GM12878 (cell line): ENCODE results near the gene NOM1. TPM values are rescaled to one million over a fixed set of nuclear protein-coding genes. Genes with fewer than 3 reads are reported as not detected.

Source experiments
- CBX3 ChIP-seq: fragments of 200-600 bp; sonication (generic); IDR thresholded peaks from 2 replicates; pipeline ENCODE4 v1.6.1; 2016; ENCODE audit warnings: low read depth, borderline replicate concordance
- CHD1 ChIP-seq: IDR thresholded peaks from 2 replicates; pipeline ENCODE4 v1.6.1; 2012; ENCODE audit warnings: low read depth, low read length, improper control_type of control experiment
- EGR1 ChIP-seq, 2 experiments: IDR thresholded peaks; 1 replicate in 1 of 2; 2 replicates in 1 of 2; pipeline ENCODE4 v1.6.1; 2011 to 2012; ENCODE audit warnings: low read depth in 2 of 2, low read length in 2 of 2, borderline replicate concordance in 1 of 2, mild to moderate bottlenecking in 1 of 2, moderate library complexity in 1 of 2
- HDAC2 ChIP-seq: fragments of 200-600 bp; sonication (generic); IDR thresholded peaks from 2 replicates; pipeline ENCODE4 v1.6.1; 2017
- NBN ChIP-seq: fragments of 450-650 bp; IDR thresholded peaks from 2 replicates; pipeline ENCODE4 v1.6.1; 2016
- NFXL1 ChIP-seq: fragments of 450-650 bp; IDR thresholded peaks from 2 replicates; pipeline ENCODE4 v1.6.1; 2017; ENCODE audit warnings: antibody characterized with exemption, mild to moderate bottlenecking, borderline replicate concordance
- NFYB ChIP-seq: IDR thresholded peaks from 2 replicates; pipeline ENCODE4 v1.6.1; 2011; ENCODE audit warnings: low read depth, mild to moderate bottlenecking, low read length, improper control_type of control experiment, moderate library complexity; ENCODE audit not compliant: insufficient read depth
- POLR2A ChIP-seq: IDR thresholded peaks from 2 replicates; pipeline ENCODE4 v1.6.1; 2011; ENCODE audit warnings: low read depth, mild to moderate bottlenecking, low read length
- RELB ChIP-seq: fragments of 450-650 bp; IDR thresholded peaks from 2 replicates; pipeline ENCODE4 v1.6.1; 2017; ENCODE audit warnings: low read depth, mild to moderate bottlenecking, moderate library complexity
- REST ChIP-seq: IDR thresholded peaks from 2 replicates; pipeline ENCODE4 v1.6.1; 2012; ENCODE audit warnings: mild to moderate bottlenecking, low read depth, low read length
- SMARCA5 ChIP-seq: fragments of 450-650 bp; IDR thresholded peaks from 2 replicates; pipeline ENCODE4 v1.6.1; 2017; ENCODE audit warnings: mild to moderate bottlenecking
- ZSCAN29 ChIP-seq: fragments of 450-650 bp; IDR thresholded peaks from 2 replicates; pipeline ENCODE4 v1.6.1; 2017; ENCODE audit warnings: mild to moderate bottlenecking, moderate library complexity
- polyA plus RNA-seq, 11 experiments: library from polyadenylated mRNA; depleted of rRNA in 4 of 11; unstranded in 6 of 11; stranded (reverse) in 5 of 11; fragments of >200 nt; fragmentation: Nextera tagmentation in 4 of 11; fragmentation: Illumina TruSeq in 1 of 11; extraction: Ambion mirVana in 4 of 11; extraction: Trizol in 1 of 11; gene quantifications; 1 replicate in 1 of 11; 2 replicates in 10 of 11; pipeline versions ENCODE4 v1.2.1 to v1.2.3, GENCODE V29; 2011 to 2016; ENCODE audit warnings: inconsistent platforms in 2 of 11, missing spikeins in 2 of 11, low read depth in 1 of 11
- total RNA-seq, 4 experiments: library from RNA; depleted of rRNA in 3 of 4; stranded (reverse); fragments of >200 nt in 3 of 4; fragmentation: Illumina TruSeq in 1 of 4; extraction: Trizol in 1 of 4; gene quantifications; 2 replicates each; pipeline versions ENCODE4 v1.2.1 to v1.2.3, GENCODE V29; 2013 to 2021
- TF ChIP-seq, protein P1 (sequence below): fragments of 150-350 bp; IDR thresholded peaks from 2 replicates; pipeline ENCODE4 v1.6.1; 2014; ENCODE audit warnings: mild to moderate bottlenecking, low read depth, low read length
- TF ChIP-seq, protein P2 (sequence below): fragments of 450-650 bp; IDR thresholded peaks from 2 replicates; pipeline ENCODE4 v1.6.1; 2017; ENCODE audit warnings: borderline replicate concordance
- TF ChIP-seq, protein P3 (sequence below): IDR thresholded peaks from 2 replicates; pipeline ENCODE4 v1.6.1; 2012; ENCODE audit warnings: low read depth, low read length, improper control_type of control experiment
- TF ChIP-seq, protein P4 (sequence below): fragments of 450-650 bp; formaldehyde crosslinking; IDR thresholded peaks from 2 replicates; pipeline ENCODE4 v1.5.0; 2022; ENCODE audit warnings: mild to moderate bottlenecking, missing genetic modification characterization

NOM1 gene
- total and polyA plus RNA-seq, 10 of the 15 experiments (the other 5 are each of a cell fraction or from before 2014, with no cell fraction given), result 2.9 to 21.3 (median 17.8) TPM

DNA sequence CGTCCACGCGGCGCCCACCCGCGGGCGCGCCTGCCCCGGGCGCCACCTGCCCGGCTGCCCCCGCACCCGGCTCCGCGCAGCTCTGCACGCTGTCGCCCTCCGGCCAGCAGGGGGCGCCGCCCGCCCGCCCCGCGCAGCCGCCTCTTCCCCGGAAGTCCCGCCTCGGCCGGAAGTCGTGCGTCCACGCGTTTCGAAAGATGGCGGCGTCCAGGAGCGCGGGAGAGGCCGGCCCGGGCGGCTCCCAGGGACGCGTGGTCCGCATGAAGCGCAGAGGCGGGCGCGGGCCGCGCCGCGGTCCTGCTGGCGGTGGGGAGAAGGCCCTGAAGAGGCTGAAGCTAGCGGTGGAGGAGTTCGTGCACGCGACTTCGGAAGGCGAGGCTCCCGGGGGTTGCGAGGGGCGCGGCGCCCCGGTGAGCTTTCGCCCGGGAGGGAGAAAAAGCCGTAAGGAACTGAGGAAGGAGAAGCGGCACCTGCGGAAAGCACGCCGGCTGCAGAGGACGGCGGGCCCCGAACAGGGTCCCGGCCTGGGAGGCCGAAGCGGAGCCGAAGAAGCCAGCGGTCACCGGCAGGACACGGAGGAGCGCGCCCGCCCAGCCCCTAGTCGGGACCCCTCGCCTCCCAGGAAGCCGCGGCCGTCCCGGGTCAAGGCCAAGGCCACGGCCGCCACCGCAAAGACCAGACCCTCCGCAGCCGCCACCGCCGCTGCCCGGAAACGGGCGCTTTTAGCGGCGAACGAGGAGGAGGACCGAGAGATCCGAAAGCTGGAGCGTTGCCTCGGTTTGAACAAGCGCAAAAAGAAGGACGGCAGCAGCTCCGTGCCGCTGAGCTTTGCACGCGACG, at the start of gene NOM1 (continued):
- peak; percentile 31 to 97 for TF ChIP-seq EGR1 (IDR thresholded peaks at IDR 0.05; ENCODE audit: borderline replicate concordance in 1 of 2, low read depth in 2 of 2, low read length in 2 of 2)
- TF ChIP-seq, protein P1, sequence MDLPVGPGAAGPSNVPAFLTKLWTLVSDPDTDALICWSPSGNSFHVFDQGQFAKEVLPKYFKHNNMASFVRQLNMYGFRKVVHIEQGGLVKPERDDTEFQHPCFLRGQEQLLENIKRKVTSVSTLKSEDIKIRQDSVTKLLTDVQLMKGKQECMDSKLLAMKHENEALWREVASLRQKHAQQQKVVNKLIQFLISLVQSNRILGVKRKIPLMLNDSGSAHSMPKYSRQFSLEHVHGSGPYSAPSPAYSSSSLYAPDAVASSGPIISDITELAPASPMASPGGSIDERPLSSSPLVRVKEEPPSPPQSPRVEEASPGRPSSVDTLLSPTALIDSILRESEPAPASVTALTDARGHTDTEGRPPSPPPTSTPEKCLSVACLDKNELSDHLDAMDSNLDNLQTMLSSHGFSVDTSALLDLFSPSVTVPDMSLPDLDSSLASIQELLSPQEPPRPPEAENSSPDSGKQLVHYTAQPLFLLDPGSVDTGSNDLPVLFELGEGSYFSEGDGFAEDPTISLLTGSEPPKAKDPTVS, result no peak
- TF ChIP-seq, protein P2, sequence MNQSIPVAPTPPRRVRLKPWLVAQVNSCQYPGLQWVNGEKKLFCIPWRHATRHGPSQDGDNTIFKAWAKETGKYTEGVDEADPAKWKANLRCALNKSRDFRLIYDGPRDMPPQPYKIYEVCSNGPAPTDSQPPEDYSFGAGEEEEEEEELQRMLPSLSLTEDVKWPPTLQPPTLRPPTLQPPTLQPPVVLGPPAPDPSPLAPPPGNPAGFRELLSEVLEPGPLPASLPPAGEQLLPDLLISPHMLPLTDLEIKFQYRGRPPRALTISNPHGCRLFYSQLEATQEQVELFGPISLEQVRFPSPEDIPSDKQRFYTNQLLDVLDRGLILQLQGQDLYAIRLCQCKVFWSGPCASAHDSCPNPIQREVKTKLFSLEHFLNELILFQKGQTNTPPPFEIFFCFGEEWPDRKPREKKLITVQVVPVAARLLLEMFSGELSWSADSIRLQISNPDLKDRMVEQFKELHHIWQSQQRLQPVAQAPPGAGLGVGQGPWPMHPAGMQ, result no peak
- peak; percentile 79 for TF ChIP-seq RELB
- TF ChIP-seq NFXL1, result no peak
- no peak for TF ChIP-seq ZSCAN29
- TF ChIP-seq, protein P3, sequence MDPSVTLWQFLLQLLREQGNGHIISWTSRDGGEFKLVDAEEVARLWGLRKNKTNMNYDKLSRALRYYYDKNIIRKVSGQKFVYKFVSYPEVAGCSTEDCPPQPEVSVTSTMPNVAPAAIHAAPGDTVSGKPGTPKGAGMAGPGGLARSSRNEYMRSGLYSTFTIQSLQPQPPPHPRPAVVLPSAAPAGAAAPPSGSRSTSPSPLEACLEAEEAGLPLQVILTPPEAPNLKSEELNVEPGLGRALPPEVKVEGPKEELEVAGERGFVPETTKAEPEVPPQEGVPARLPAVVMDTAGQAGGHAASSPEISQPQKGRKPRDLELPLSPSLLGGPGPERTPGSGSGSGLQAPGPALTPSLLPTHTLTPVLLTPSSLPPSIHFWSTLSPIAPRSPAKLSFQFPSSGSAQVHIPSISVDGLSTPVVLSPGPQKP, result peak; percentile 57; the same call in 1 of the 2 replicates
- 0 out of 2 replicates have a peak, but pooled peaks have one; percentile 34 for TF ChIP-seq REST
- peak; percentile 92 for TF ChIP-seq POLR2A
- TF ChIP-seq, protein P4, sequence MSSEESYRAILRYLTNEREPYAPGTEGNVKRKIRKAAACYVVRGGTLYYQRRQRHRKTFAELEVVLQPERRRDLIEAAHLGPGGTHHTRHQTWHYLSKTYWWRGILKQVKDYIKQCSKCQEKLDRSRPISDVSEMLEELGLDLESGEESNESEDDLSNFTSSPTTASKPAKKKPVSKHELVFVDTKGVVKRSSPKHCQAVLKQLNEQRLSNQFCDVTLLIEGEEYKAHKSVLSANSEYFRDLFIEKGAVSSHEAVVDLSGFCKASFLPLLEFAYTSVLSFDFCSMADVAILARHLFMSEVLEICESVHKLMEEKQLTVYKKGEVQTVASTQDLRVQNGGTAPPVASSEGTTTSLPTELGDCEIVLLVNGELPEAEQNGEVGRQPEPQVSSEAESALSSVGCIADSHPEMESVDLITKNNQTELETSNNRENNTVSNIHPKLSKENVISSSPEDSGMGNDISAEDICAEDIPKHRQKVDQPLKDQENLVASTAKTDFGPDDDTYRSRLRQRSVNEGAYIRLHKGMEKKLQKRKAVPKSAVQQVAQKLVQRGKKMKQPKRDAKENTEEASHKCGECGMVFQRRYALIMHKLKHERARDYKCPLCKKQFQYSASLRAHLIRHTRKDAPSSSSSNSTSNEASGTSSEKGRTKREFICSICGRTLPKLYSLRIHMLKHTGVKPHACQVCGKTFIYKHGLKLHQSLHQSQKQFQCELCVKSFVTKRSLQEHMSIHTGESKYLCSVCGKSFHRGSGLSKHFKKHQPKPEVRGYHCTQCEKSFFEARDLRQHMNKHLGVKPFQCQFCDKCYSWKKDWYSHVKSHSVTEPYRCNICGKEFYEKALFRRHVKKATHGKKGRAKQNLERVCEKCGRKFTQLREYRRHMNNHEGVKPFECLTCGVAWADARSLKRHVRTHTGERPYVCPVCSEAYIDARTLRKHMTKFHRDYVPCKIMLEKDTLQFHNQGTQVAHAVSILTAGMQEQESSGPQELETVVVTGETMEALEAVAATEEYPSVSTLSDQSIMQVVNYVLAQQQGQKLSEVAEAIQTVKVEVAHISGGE (CRISPR knock-in tag), result no peak
- no peak for TF ChIP-seq NFYB
- TF ChIP-seq NBN, result no peak
- TF ChIP-seq CHD1, result no peak
- TF ChIP-seq HDAC2, result 0 out of 2 replicates have a peak, but pooled peaks have one; percentile 78
- TF ChIP-seq CBX3, result no peak
- peak; percentile 96 for TF ChIP-seq SMARCA5
